Body of pancreas (tissue), 4 donors: ENCODE measurements around the gene SLC5A2. TPM values are rescaled to one million over a fixed set of nuclear protein-coding genes. Genes with fewer than 3 reads are reported as not detected.

ENCODE experiments used
- ATAC-seq: fragments of 150-250 bp; one replicate; pipeline ENCODE4 v1.9.1; 2016
- DNase-seq, 4 donors: peaks; one replicate each; pipeline ENCODE4 v3.0.0-alpha.2; 2019
- H3K27ac ChIP-seq, 4 donors: fragments of 200-600 bp; sonication (generic); 1 replicate in 3 of 4; 2 replicates in 1 of 4; pipeline versions ENCODE4 v1.5.1 to v1.6.1; 2016 to 2019; ENCODE audit warnings: mild to moderate bottlenecking in 1 of 4, mixed read lengths in 1 of 4, moderate library complexity in 1 of 4
- H3K27me3 ChIP-seq, 2 donors: fragments of 200-600 bp; sonication (generic); one replicate each; pipeline ENCODE4 v1.6.0; 2016; ENCODE audit warnings: mild to moderate bottlenecking in 1 of 2
- H3K36me3 ChIP-seq, 2 donors: fragments of 200-600 bp; sonication (generic); replicated peaks in 1 of 2; 2 replicates each; pipeline ENCODE4 v1.5.1; 2016; ENCODE audit warnings: low read depth in 2 of 2; ENCODE audit not compliant: insufficient read depth in 1 of 2
- H3K4me1 ChIP-seq: fragments of 200-600 bp; sonication (generic); one replicate; pipeline ENCODE4 v1.6.0; 2016
- H3K4me3 ChIP-seq, 2 donors: fragments of 200-600 bp; sonication (generic); 1 replicate in 1 of 2; 2 replicates in 1 of 2; pipeline ENCODE4 v1.5.1; 2016 to 2019
- H3K9me3 ChIP-seq, 3 donors: fragments of 200-600 bp; sonication (generic); 1 replicate in 2 of 3; 2 replicates in 1 of 3; pipeline ENCODE4 v1.5.1; 2016
- CTCF ChIP-seq, 7 experiments: fragments of 450-650 bp in 4 of 7; fragments of 200-600 bp in 3 of 7; sonication (generic) in 3 of 7; IDR thresholded peaks; one replicate each; pipeline ENCODE4 v1.5.1; 2016 to 2019; ENCODE audit warnings: antibody characterized with exemption in 7 of 7
- POLR2A ChIP-seq, 3 donors: fragments of 450-650 bp; IDR thresholded peaks; one replicate each; pipeline ENCODE4 v1.6.1; 2016; ENCODE audit warnings: antibody characterized with exemption in 3 of 3, mild to moderate bottlenecking in 2 of 3
- WGBS, 2 donors: methylation state at CpG; one replicate each; pipeline ENCODE4 v1.1.5; 2017; 5-methylcytosine and 5-hydroxymethylcytosine counted together
- intact Hi-C: fragments of 100-400 bp; cut with DNase I; formaldehyde crosslinking; loops from one replicate; pipeline ENCODE4 v1.15.1; 2023
- total RNA-seq, 2 donors: library from RNA; depleted of rRNA; stranded (reverse); fragments of >200 nt; gene quantifications; one replicate each; pipeline ENCODE4 v1.1.0, GENCODE V29; 2016

The SLC5A2 gene
- total RNA-seq, 2 donors from 2014 or later, result 0.26 TPM; not detected in 1

- WGBS, 2 donors, result 43 to 50% methylated on average over 11 of the region's 11 CpGs
- Histone ChIP-seq H3K4me3 (no peak overlapping the region), H3K27me3 (no peaks in the 10 kb centered on the region), H3K9me3 (no peaks in the 10 kb centered on the region), H3K27ac (peak overlapping the region in 1 of 4 donors; percentile 22), H3K4me1 (peaks cover 48% of the 10 kb centered on the region), H3K36me3 (no peaks in the 10 kb centered on the region)
- TF ChIP-seq POLR2A (IDR thresholded peaks at IDR 0.05) (peak in 1 of 3 donors; percentile 12), CTCF (IDR thresholded peaks at IDR 0.05) (peak in 6 of 7 experiments; percentile 27 to 51 (median 46))
- DNase-seq (peak; percentile 54 to 71 (median 68)), ATAC-seq (peak; percentile 70)
- intact Hi-C loops, result no loop called here
Observed at GRCh38 chr16:31451681-31452351, 31.1 kb upstream of the SLC5A2 start.

- no peaks in the 10 kb centered on the region for H3K27me3 ChIP-seq
- 50 to 65% methylated on average over 3 of the region's 3 CpGs for WGBS, 2 donors
- intact Hi-C loops, result no loop called here
Observed at GRCh38 chr16:31452631-31453106, 30.3 kb upstream of the SLC5A2 start.

GRCh38 chr16:31453255-31454204 lies 29.4 kb upstream of the SLC5A2 start:
- DNase-seq (peak in 1 of 4 donors; percentile 23), ATAC-seq (no peak)
- H3K9me3 ChIP-seq, result no peaks in the 10 kb centered on the region
- H3K36me3 ChIP-seq, result no peaks in the 10 kb centered on the region
- TF ChIP-seq POLR2A (IDR thresholded peaks at IDR 0.05) (no peak), CTCF (IDR thresholded peaks at IDR 0.05) (no peak)
- H3K27me3 ChIP-seq, result no peaks in the 10 kb centered on the region
- WGBS, 2 donors, result 68 to 79% methylated on average over 20 of the region's 20 CpGs
- intact Hi-C loops, result no loop called here
- H3K27ac ChIP-seq, result peak overlapping the region in 2 of 4 donors; percentile 10 to 22
- H3K4me3 ChIP-seq, result no peak overlapping the region
- peaks cover 62% of the 10 kb centered on the region for H3K4me1 ChIP-seq

More at GRCh38 chr16:31452631-31453106, 30.3 kb upstream of the SLC5A2 start:
- H3K9me3 ChIP-seq, result no peaks in the 10 kb centered on the region
- H3K4me1 ChIP-seq, result peaks cover 56% of the 10 kb centered on the region
- H3K36me3 ChIP-seq, result no peaks in the 10 kb centered on the region
- DNase-seq (no peak), ATAC-seq (peak; percentile 51)
- H3K4me3 ChIP-seq, result no peak overlapping the region
- TF ChIP-seq CTCF (IDR thresholded peaks at IDR 0.05) (no peak), POLR2A (IDR thresholded peaks at IDR 0.05) (no peak)
- peak overlapping the region in 2 of 4 donors; percentile 10 to 22 for H3K27ac ChIP-seq

- H3K27ac ChIP-seq, result no peak overlapping the region
- TF ChIP-seq POLR2A (IDR thresholded peaks at IDR 0.05) (no peak), CTCF (IDR thresholded peaks at IDR 0.05) (no peak)
- intact Hi-C loops, result no loop called here
- DNase-seq (no peak), ATAC-seq (no peak)
- peaks cover 70% of the 10 kb centered on the region for H3K4me1 ChIP-seq
- 65 to 76% methylated on average over 17 of the region's 17 CpGs for whole genome bisulfite sequencing, 2 donors
- no peaks in the 10 kb centered on the region for H3K9me3 ChIP-seq
- no peak overlapping the region for H3K4me3 ChIP-seq
- no peaks in the 10 kb centered on the region for H3K27me3 ChIP-seq
- no peaks in the 10 kb centered on the region for H3K36me3 ChIP-seq
Observed at GRCh38 chr16:31455601-31456314, 27.2 kb upstream of the SLC5A2 start.
